HG03469 (cell line): ENCODE measurements around the gene EVC.

ENCODE experiments used
- ATAC-seq: cut with Tn5 transposase; IDR thresholded peaks from one replicate; pipeline ENCODE4 v1.9.1; 2021; ENCODE audit warnings: mild to moderate bottlenecking, moderate library complexity, moderate number of reproducible peaks; ENCODE audit not compliant: unreplicated experiment

Gene EVC

DNA sequence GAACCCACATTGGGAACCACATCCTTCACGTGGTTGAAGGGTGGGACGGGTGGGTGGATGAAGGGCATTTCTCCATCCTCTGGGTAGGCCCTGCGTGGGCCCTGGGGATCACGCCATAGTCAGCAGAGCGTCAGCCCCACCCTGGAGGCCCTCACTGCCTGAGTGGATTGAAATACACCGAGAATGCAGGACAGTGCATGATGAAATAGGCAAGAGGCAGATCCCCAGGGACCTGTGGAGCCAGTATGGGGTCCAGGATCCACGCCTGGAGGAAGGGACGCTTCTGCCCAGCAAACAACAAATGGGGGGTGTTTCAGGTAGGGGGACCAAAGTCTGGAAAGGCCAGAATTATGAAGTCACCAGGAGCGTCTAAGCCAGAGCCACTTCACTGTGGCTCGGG, 19.4 kb downstream of the EVC start:
- ATAC-seq, result no peak

DNA sequence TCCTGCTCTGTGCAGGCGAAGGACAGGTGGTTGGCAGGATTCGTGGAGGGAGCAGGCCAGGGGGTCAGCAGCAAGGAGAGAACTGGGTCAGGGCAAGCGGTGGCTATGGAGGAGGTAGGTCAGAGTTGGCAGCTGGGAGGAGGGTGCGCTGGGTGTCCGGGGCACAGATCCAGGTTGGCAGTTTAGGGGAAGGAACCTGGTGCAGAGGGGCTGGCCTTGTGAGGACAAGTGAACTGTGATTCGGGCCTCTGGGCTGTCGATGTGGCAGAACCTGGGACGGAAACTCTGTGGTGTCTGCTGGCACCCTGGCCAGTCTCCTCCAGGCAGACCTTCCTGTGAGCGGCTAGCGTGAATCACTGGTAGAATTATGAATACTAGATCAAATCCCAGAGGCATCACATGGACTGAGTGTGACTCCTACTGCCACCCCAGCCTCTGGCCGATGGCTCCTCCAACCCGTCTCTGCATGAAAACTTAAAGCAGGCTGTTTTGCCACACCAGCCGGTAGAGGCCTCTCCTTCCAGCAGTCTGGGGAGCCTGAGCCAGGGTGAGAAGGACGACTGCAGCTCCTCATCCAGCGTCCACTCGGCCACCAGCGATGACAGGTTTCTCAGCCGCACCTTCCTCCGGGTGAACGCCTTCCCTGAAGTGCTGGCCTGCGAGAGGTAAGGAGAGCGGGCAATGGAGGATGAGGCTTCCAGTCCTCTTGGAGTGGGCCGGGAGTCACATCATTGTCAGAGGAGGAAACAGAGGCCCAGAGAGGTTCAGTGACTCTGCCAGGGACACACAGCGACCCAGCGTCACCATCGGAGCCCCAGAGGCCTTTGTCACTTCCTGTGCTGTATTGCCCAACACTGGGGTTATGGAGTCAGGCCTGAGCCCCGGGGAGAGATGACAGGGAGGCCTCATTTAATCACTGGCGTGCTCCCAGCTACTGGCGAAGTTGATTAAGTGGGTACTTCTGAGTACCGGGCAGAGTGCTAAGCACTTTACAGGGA, 20.3 kb downstream of the EVC start:
- ATAC-seq, result no peak

DNA sequence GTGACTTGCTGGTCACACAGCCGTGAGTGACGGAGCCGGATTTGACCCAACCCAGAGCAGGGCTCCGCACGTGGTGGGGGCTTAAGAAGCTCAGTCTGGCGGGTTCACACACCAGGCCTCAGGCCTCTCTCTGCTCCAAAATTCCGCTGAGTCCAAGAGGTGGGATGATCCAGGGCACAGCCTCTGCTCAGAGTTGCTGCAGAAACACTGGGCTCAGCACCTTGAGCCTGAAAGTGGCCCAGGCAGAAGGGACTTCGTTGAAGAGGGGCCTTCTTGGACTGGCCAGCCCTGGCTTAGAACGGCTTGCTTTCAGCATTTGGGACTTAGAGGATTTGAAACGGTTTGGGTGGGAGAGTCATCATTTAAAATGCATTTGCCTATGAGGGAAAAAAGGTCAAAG, 21.2 kb downstream of the EVC start:
- ATAC-seq, result no peak

DNA sequence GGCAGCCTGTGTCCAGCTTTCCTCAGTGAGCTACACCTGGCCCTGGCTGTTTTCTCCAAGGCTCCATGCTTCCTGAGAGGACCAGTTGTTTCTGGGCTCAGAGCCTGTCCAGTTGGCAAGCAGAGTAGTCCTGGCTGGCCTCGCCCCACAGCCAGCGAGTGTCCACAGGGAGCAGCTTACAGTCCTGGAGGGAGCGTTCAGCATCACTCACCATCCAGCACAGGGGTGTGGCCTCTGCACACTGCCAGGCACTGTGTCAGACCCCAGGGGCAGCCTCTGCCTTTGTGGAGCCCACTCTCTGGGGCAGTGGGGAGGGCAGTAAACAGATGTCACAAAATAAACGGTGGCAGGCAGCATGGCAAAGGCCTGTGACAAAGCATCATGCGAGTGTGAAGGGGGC, 23.9 kb downstream of the EVC start:
- no peak for ATAC-seq

DNA sequence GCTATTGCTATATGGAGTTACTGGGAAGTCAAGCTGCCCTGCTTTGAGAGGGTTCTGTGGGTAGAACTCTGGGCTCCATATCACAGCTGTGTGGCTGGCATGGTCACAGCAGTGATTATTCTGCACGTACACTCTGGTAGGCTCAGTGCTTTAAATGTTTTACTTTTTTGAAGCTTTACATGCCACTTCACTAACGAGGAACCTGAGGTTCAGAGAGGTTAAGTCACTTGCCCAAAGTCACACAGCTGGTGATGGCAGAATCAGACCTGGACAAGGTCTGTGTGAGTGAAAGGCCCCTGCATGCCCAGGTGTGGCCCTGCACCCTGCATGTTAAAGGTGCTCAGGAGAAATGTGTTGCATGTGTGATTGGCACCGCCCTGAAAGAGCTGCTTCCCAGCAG, 24.5 kb downstream of the EVC start:
- no peak for ATAC-seq

DNA sequence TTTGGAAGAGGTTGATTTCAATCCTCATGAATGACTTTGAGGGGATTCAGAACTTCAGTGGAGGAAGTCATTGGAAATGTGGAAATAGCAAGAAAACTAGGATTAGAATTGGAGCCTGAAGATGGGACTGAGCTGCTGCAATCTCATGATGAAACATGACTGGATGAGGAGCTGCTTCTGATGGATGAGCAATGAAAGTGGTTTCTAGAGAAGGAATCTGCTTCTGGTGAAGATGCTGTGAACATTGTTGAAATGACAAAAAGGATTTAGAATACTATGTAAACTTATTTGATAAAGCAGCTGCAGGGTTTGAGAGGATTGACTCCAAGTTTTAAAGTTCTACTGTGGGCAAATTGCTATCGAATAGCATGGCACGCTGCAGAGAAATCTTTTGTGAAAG, 27.1 kb downstream of the EVC start:
- ATAC-seq, result no peak

DNA sequence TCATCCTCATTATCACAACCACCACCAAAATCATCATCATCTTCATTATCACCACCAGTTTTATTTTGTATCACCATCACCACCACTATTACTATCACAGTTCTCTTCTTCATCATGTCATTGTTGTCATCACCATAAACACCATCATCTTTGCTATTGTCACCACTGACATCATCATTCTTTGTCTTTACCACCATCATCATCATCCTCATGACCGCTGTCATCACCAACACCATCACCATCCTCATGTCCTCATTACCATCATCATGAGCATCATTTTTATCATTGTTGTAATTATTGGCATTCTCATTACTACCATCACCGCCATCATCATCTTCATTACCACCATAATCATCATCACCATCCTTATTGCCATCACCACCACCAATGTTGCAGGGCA, 31.4 kb downstream of the EVC start:
- ATAC-seq, result no peak

DNA sequence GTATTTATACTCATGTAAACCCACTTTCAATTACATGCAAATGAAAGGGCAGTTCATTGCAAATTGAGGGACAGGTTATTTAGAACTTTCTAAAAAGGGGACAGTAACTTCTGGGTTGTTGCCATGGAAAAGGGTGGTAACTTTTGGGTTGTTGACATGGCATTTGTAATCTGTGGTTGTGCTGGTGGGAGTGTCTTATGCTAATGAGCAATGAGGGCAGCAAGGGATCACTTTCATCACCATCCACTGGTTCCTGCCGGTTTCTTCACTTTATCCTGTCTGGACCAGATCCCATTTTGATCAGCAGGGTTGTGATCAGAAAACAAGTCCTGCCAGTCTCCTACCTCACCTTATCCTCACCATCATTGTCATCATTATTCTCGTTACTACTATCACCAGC, 32.0 kb downstream of the EVC start:
- no peak for ATAC-seq

DNA sequence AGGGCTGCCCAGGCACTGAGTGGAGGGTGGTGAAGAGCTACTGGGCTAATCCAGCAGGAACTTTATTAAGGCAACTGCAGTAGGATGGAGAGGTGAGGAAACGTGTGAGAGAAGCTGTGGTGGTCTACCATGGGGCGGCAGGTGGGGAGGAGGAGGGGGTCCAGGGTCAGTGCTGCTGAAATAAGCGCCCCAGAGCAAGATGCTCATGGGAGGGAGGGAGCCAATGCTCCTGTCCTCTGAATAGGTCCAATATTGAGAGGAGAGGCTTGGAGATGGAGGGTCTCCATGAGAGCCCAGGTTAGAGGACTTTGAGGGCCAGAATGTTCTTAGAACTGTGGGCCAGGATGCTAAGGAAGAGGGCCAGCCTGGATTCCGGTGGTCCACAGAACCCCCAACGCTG, 35.2 kb downstream of the EVC start:
- no peak for ATAC-seq

DNA sequence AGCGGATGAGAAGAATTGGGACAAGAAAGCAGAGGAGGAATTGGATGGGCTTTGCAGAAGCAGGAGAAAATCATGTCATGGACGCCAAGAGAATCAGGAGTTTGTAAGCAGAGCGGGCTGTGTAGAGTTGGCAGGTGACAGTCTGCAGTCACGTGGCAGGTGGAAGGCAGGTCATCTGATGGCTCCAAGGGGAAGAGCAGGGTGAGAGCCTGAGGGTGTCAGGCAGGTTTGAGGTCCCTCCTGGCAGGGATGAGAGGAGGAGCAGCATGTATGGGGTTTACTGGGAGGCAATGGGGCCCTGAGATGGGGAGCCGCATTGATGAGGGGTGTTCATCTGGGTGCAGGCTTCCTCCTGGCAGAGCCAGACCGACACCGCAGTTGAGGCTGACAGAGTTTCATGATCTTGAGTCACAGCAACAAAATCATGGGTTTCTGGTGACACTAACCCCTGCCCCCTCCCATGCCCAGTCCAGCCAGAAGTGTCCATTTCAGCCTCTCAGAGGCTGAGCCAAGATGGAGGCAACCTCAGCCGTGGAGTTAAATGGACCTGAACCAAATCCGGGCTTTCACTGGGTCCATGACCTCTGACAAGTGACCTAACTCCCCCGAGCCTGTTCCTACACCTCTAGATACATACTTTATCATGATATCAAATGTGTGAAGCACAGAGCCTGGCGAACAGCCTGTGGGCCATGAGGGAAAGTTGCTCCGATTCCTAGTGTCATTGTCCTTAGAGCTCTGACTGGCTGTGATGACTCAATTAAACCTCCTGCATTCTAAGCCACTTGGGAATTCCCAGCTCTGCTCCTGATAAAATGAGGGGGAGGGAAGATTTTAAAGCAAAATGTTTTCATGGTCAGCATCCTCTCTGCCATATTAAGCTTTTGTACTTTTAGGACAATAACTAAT, 36.1 kb downstream of the EVC start:
- no peak for ATAC-seq

DNA sequence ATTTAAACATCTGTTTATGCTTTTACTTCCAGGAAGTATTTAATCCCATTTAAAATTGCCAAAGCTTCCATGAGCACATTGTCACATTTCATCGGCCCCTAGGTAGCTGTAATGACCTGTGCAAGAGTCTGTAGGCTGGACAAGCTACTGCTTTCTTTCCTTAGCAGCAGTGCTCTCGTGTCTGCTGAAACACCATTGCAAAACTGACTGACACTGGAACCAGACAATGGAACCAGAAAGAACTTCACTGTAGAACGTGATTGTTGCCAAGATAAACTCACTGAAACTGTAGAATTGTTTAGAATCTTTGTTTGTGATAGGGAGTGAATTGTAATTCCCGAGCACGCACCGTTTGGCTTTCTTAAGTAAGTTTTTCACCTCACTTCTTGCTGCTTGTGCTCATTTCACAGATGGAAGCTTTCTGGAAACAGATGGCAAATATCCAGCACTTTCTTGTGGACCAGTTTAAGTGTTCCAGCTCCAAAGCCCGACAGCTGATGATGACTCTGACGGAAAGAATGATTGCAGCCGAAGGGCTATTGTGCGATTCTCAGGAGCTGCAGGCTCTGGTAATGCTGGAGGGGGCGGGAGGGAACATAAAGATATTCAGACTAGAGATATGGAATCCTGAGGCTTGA, 36.9 kb downstream of the EVC start:
- ATAC-seq, result no peak

DNA sequence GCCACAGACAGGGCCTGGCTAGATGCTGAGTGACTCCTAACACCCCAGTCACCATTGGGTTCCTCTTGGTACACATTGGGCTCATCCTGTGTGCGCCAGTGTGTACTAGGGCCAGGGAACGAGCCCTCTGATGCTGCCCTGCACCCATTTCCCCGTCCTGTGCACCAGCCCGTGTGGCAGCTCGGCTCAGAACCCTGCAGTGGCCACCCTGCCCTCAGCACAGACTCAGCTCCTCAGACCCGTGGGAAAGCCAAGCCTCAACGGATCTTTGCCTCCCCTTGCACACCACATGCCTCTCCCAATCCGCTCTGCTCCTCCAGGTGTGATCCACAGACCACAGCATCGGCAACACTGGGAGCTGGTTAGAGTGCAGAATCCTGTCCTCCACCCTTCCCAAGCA, 38.6 kb downstream of the EVC start:
- ATAC-seq, result no peak

DNA sequence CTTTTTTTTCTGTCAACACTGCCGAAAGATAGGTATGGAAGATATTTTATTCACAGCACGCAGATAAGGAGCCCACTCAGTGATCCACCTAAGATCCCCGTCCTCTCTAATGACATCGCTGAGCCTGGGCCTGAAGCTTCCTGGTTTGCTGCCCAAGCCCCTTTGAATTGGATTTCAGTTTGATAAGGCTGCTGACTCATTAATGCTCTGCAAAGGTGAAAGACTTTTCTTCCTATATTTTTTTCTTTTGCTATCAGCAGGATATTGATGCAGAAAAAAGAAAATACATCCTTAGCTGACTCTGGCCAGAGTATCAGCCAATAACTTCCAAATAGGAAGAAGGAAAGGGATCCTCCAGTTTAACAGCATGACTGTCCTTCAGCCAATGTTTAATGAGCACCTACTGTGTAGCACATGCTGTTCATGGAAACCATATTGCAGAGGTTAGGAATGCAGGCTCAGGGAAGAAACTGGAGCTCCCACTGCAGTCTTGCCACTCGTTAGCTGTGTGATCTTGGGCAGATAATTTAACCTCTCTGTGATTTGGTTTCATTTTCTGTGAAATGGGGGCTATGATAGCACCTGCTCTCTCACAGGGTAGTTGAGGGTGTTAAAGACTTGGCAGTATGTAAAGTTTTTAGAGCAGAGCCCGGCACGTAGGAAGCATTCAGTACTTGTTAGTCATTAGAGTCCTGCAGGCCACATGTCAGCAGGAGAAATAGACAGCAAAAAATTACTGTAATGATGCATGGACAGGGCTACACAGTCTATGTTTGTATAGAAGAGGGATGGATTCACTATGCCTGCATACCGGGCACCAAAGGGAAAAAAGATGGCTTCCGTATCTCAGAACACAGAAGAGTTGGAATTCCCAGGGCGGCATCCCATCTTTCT, 39.3 kb downstream of the EVC start:
- ATAC-seq, result no peak

DNA sequence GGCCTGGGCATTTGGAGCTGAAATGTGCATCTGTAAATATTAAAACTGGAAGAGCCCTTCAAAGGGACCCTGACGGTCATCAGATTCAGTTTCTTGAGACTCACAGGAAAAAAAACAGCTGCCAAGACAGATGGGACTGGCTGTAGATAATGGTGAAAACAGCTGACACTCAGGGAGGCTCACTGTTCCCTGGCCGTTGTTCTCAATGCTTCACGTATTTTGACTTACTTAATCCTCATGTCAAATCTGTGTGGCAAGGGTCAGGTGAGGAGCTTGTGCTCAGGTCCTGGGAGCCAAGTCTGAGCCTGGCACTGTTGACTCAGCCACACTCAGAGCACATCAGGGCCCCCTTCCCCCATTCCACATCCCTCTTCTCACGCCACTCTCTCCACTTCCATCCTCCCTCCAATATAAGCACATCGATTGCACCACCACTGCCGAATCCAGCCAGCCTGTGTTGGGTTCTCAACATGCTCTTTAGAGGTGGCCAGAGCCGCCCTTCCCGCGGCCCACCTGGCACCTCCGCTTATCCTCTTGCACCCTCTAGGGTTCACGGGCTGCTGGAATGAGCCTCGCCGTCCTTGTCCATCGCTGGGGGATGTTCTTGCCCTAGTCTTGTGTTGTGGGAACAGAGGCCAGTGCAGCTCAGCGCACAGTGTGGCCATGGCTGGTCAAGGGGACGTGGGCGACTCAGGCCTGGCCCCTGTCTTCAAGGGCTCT, 40.1 kb downstream of the EVC start:
- no peak for ATAC-seq

DNA sequence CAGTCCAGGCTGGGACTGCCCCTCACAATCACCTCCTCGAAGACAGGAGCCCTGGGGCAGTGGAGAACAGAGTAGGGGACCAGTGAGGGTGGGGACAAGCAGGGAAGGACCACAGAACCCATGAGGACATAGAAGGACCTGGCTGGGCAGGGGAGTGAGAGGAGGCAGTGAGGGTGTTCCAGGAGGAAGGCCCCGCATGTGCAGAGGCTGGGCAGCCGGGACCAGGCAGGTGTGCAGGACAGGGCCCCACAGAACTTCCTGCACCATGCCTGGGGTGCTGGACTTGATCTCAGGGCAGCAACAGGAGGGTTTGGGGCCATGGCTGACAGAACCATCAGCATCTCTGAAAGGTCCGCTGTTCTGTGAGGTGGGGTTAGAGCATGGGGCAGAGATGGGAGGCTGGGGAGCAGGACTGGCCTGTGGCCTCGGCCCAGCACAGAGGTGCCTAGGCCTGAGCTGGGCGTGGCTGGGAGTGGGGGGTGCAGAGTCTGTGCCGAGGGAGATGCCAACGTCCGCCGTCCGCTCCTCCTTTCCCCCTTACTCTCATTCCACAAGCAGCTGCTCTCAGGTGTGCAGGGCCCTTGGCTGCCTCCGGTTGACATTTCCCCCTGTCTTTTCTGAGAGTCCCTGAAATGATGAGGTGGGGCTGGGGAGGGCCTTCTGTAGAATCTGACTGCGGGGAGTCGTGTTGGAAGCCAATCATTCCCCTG, 40.8 kb downstream of the EVC start:
- ATAC-seq, result no peak

DNA sequence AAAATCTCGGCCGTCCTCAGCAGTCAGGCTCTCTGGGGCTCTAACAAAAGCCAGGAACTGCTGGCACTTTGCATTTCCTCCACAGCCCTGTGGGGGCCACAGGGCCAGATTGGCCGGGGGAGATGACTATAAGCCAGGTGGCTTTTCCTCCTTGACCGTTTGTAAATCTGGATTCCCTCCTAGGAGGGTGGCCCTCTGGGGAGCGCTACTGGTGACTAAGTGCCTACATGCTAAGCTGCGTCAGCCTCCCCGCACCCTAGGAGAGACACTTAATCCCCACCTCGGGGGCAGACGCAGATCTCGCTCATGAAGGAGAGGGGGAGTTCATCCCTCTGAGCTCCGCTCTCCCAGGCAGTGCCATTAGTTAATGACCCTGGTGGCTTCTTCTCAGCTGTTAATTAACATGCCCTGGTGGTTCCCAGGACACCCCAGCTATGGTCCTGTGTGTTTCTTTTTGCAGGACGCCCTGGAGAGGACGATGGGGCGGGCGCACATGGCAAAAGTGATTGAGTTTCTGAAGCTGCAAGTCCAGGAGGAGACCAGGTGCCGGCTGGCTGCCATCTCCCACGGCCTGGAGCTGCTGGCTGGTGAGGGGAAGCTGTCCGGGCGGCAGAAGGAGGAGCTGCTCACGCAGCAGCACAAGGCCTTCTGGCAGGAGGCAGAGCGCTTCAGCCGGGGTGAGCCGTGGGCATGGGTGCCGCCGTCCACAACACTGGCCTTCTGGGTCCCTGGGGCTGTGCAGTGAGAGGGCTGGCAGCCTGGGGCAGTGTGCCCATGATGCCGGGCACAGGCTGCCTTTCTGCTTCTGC, 41.6 kb downstream of the EVC start:
- no peak for ATAC-seq

DNA sequence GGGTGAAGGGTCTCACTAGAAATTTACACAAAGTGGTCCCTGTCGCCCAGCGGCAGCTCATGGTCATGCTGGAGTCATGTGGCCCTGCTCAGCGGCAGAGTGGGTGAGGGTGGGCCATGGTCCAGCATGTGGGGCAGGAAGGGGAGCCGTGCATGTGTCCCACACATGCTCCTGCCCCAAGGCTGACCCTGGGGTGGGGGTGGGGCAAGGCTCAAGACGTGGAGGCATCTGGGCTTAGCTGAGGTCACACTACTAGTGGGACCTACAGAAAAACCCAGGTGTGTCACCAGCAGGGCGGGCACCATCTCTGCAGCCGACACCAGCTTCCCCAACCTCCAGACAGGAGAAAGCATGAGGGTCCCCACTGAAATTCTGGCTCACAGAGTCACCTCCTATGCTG, 42.4 kb downstream of the EVC start:
- ATAC-seq, result no peak
